Stomach (tissue), 9 donors: Measurements from ENCODE around the gene COL4A1. TPM values are rescaled to one million over a fixed set of nuclear protein-coding genes. Genes with fewer than 3 reads are reported as not detected.

ENCODE experiments used
- DNase-seq, 2 donors: peaks; one replicate each; pipeline versions ENCODE4 v3.0.0 to v3.0.0-alpha.2; 2013 to 2019
- H3K27ac ChIP-seq, 5 donors: fragments of 200-600 bp in 4 of 5; sonication (generic) in 4 of 5; one replicate each; pipeline ENCODE4 v1.5.1; 2013 to 2019; ENCODE audit warnings: mild to moderate bottlenecking in 1 of 5, moderate library complexity in 1 of 5
- H3K27me3 ChIP-seq, 3 donors: fragments of 200-600 bp; sonication (generic); one replicate each; pipeline ENCODE4 v1.5.1; 2017 to 2019; ENCODE audit warnings: mixed run types in 1 of 3
- H3K36me3 ChIP-seq, 4 donors: fragments of 200-600 bp; sonication (generic); 1 replicate in 3 of 4; 2 replicates in 1 of 4; pipeline ENCODE4 v1.5.1; 2016 to 2019
- H3K4me1 ChIP-seq, 4 donors: fragments of 200-600 bp; sonication (generic); one replicate each; pipeline ENCODE4 v1.5.1; 2016 to 2019
- H3K4me3 ChIP-seq, 4 donors: fragments of 200-600 bp; sonication (generic) in 3 of 4; one replicate each; pipeline ENCODE4 v1.5.1; 2016 to 2019; ENCODE audit warnings: mild to moderate bottlenecking in 1 of 4
- H3K9me3 ChIP-seq, 4 donors: fragments of 200-600 bp; sonication (generic); one replicate each; pipeline ENCODE4 v1.5.1; 2016 to 2019
- EP300 ChIP-seq: sonication (generic); formaldehyde crosslinking; IDR thresholded peaks from one replicate; pipeline ENCODE4 v1.6.1; 2017; ENCODE audit warnings: antibody characterized with exemption
- POLR2A ChIP-seq, 4 donors: fragments of 450-650 bp; IDR thresholded peaks; one replicate each; pipeline ENCODE4 v1.6.1; 2016; ENCODE audit warnings: antibody characterized with exemption in 4 of 4, control low read depth in 2 of 4, mild to moderate bottlenecking in 1 of 4, moderate library complexity in 1 of 4
- POLR2AphosphoS5 ChIP-seq, 3 donors: sonication (generic); formaldehyde crosslinking; IDR thresholded peaks; one replicate each; pipeline ENCODE4 v1.6.1; 2016; ENCODE audit warnings: antibody characterized with exemption in 3 of 3
- WGBS, 5 donors: extraction: QIAGEN DNeasy Blood & Tissue Kit in 3 of 5; methylation state at CpG; one replicate each; pipeline versions ENCODE4 v1.1.5 to v1.1.7; 2013 to 2018; 5-methylcytosine and 5-hydroxymethylcytosine counted together
- intact Hi-C: fragments of 100-400 bp; cut with DNase I; formaldehyde crosslinking; loops from one replicate; pipeline ENCODE4 v1.15.1; 2023; ENCODE audit warnings: low total_unique reads
- polyA plus RNA-seq, 3 donors: library from polyadenylated mRNA; stranded (reverse); fragments of 200-250 nt; gene quantifications; one replicate each; pipeline ENCODE4 v1.2.3, GENCODE V29; 2013
- total RNA-seq, 5 donors: library from RNA; depleted of rRNA; stranded (reverse); fragments of >200 nt; gene quantifications; one replicate each; pipeline versions ENCODE4 v1.1.0 to v1.2.3, GENCODE V29; 2014 to 2016
- TF ChIP-seq, protein P1 (sequence below), 7 experiments: fragments of 450-650 bp in 4 of 7; fragments of 200-600 bp in 3 of 7; sonication (generic) in 3 of 7; IDR thresholded peaks; one replicate each; pipeline ENCODE4 v1.5.1; 2016 to 2019; ENCODE audit warnings: antibody characterized with exemption in 7 of 7, control low read depth in 2 of 7, mild to moderate bottlenecking in 1 of 7
- donor health status: healthy with polysubstance abuse.
- donor health status: Bipolar disorder and iron deficiency.
- donor health status: healthy.

The COL4A1 gene
- total and polyA plus RNA-seq, 8 donors = 18.8 to 798 (median 133) TPM

GRCh38 chr13:110126391-110126961, 180.5 kb downstream of the COL4A1 start:
- 14 to 21% (median 19%) methylated on average over 12 of the region's 12 CpGs for WGBS, 5 donors
- peak in 1 of 2 donors; percentile 73 for DNase-seq
- H3K4me3 ChIP-seq = no peak overlapping the region

GRCh38 chr13:110125613-110126272, 181.2 kb downstream of the COL4A1 start:
- Histone ChIP-seq H3K36me3 (no peaks in the 10 kb centered on the region), H3K4me1 (peaks cover 0 to 18% (median 13%) of the 10 kb centered on the region in 4 donors), H3K27me3 (peaks cover 0 to 26% (median 0%) of the 10 kb centered on the region in 3 donors), H3K9me3 (no peaks in the 10 kb centered on the region), H3K27ac (peak overlapping the region in 4 of 5 donors; percentile 27 to 76 (median 63)), H3K4me3 (no peak overlapping the region)
- intact Hi-C loops = no loop called here
- no peak for DNase-seq
- WGBS, 5 donors = 88 to 96% (median 90%) methylated on average over 10 of the region's 10 CpGs
- TF ChIP-seq EP300 (no peak), POLR2AphosphoS5 (IDR thresholded peaks at IDR 0.05) (no peak), POLR2A (IDR thresholded peaks at IDR 0.05) (no peak)
- TF ChIP-seq, protein P1, sequence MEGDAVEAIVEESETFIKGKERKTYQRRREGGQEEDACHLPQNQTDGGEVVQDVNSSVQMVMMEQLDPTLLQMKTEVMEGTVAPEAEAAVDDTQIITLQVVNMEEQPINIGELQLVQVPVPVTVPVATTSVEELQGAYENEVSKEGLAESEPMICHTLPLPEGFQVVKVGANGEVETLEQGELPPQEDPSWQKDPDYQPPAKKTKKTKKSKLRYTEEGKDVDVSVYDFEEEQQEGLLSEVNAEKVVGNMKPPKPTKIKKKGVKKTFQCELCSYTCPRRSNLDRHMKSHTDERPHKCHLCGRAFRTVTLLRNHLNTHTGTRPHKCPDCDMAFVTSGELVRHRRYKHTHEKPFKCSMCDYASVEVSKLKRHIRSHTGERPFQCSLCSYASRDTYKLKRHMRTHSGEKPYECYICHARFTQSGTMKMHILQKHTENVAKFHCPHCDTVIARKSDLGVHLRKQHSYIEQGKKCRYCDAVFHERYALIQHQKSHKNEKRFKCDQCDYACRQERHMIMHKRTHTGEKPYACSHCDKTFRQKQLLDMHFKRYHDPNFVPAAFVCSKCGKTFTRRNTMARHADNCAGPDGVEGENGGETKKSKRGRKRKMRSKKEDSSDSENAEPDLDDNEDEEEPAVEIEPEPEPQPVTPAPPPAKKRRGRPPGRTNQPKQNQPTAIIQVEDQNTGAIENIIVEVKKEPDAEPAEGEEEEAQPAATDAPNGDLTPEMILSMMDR (IDR thresholded peaks at IDR 0.05) = no peak

More at GRCh38 chr13:110126391-110126961, 180.5 kb downstream of the COL4A1 start:
- peaks cover 0 to 18% (median 13%) of the 10 kb centered on the region in 4 donors for H3K4me1 ChIP-seq
- no peaks in the 10 kb centered on the region for H3K9me3 ChIP-seq
- TF ChIP-seq, protein P1 (IDR thresholded peaks at IDR 0.05) = no peak
- TF ChIP-seq EP300 (no peak), POLR2AphosphoS5 (IDR thresholded peaks at IDR 0.05) (peak in 2 of 3 donors; percentile 40 to 68)
- intact Hi-C loops = no loop called here
- H3K27ac ChIP-seq = peak overlapping the region; percentile 4 to 76 (median 66)
- H3K36me3 ChIP-seq = no peaks in the 10 kb centered on the region
- H3K27me3 ChIP-seq = peaks cover 0 to 24% (median 0%) of the 10 kb centered on the region in 3 donors

- DNase-seq = no peak
- no peak overlapping the region for H3K4me3 ChIP-seq
- TF ChIP-seq, protein P1 (IDR thresholded peaks at IDR 0.05) = no peak
- TF ChIP-seq EP300 = no peak
- TF ChIP-seq POLR2A (IDR thresholded peaks at IDR 0.05) = no peak
- no peak for TF ChIP-seq POLR2AphosphoS5 (IDR thresholded peaks at IDR 0.05)
- H3K4me1 ChIP-seq = peaks cover 0 to 18% (median 13%) of the 10 kb centered on the region in 4 donors
- 85 to 97% (median 89%) methylated on average over 9 to 10 of the region's 10 CpGs for WGBS, 5 donors
- H3K27me3 ChIP-seq = peaks cover 0 to 32% (median 0%) of the 10 kb centered on the region in 3 donors
- no peaks in the 10 kb centered on the region for H3K9me3 ChIP-seq
- no peak overlapping the region for H3K27ac ChIP-seq
- intact Hi-C loops = no loop called here
- H3K36me3 ChIP-seq = no peaks in the 10 kb centered on the region
Measured at GRCh38 chr13:110125157-110125556, 181.8 kb downstream of the COL4A1 start.

- intact Hi-C loops = no loop called here
- 79 to 86% (median 80%) methylated on average over 14 of the region's 14 CpGs for WGBS, 5 donors
- H3K9me3 ChIP-seq = no peaks in the 10 kb centered on the region
- no peak overlapping the region for H3K4me3 ChIP-seq
- H3K27ac ChIP-seq = no peak overlapping the region
- DNase-seq = no peak
- peaks cover 0 to 35% (median 0%) of the 10 kb centered on the region in 3 donors for H3K27me3 ChIP-seq
- TF ChIP-seq EP300 (no peak), POLR2A (IDR thresholded peaks at IDR 0.05) (no peak), POLR2AphosphoS5 (IDR thresholded peaks at IDR 0.05) (no peak)
- TF ChIP-seq, protein P1 (IDR thresholded peaks at IDR 0.05) = no peak
- H3K36me3 ChIP-seq = no peaks in the 10 kb centered on the region
- peaks cover 0 to 18% (median 13%) of the 10 kb centered on the region in 4 donors for H3K4me1 ChIP-seq
Measured at GRCh38 chr13:110124201-110124940, 182.6 kb downstream of the COL4A1 start.
